K562 (cell line): ENCODE measurements around the gene SGK1. TPM values are rescaled to one million over a fixed set of nuclear protein-coding genes. Genes with fewer than 3 reads are reported as not detected.
A peak's percentile ranks its signal among the peaks of the same experiment; 100 is the strongest.

Experiments
- BCL6 ChIP-seq: fragments of 250-450 bp; sonication (Bioruptor Pico); IDR thresholded peaks from 2 replicates; pipeline ENCODE4 v1.4.0; 2020
- BCLAF1 ChIP-seq, 2 experiments: fragments of 450-650 bp in 1 of 2; IDR thresholded peaks; 2 replicates each; pipeline ENCODE4 v1.6.1; 2011 to 2017; ENCODE audit warnings: low read depth in 2 of 2, antibody characterized with exemption in 1 of 2, borderline replicate concordance in 1 of 2, low read length in 1 of 2, mild to moderate bottlenecking in 1 of 2, mixed read lengths in 1 of 2; ENCODE audit not compliant: control insufficient read depth in 1 of 2
- CEBPZ ChIP-seq: fragments of 150-350 bp; IDR thresholded peaks from 2 replicates; pipeline ENCODE4 v1.6.1; 2014; ENCODE audit warnings: low read depth, mild to moderate bottlenecking, low read length, borderline replicate concordance
- HDAC6 ChIP-seq: IDR thresholded peaks from 2 replicates; pipeline ENCODE4 v1.6.1; 2012; ENCODE audit warnings: low read depth, mild to moderate bottlenecking, control low read depth, inconsistent platforms, low read length, moderate library complexity
- HIVEP1 ChIP-seq: fragments of 250-450 bp; sonication (Bioruptor Pico); IDR thresholded peaks from 2 replicates; pipeline ENCODE4 v1.4.0; 2020; ENCODE audit warnings: mild to moderate bottlenecking
- IRF9 ChIP-seq: fragments of 450-650 bp; IDR thresholded peaks from 2 replicates; pipeline ENCODE4 v1.6.1; 2016; ENCODE audit warnings: missing biosample characterization, missing genetic modification characterization
- KAT2B ChIP-seq: IDR thresholded peaks from one replicate; pipeline ENCODE4 v1.6.1; 2012; ENCODE audit warnings: low read depth, mild to moderate bottlenecking, control low read depth, inconsistent platforms, low read length, moderate library complexity
- LCOR ChIP-seq: sonication (generic); formaldehyde crosslinking; IDR thresholded peaks from 2 replicates; pipeline ENCODE4 v1.8.0; 2022; ENCODE audit warnings: mild to moderate bottlenecking, missing genetic modification reagents
- MTA2 ChIP-seq: fragments of 450-650 bp; IDR thresholded peaks from 2 replicates; pipeline ENCODE4 v1.6.1; 2016; ENCODE audit warnings: low read depth
- PHF20 ChIP-seq: fragments of 450-650 bp; IDR thresholded peaks from 2 replicates; pipeline ENCODE4 v1.6.1; 2018; ENCODE audit not compliant: partially characterized antibody
- SAFB2 ChIP-seq: fragments of 200-400 bp; formaldehyde crosslinking; IDR thresholded peaks from 2 replicates; pipeline ENCODE4 v1.6.1; 2018; ENCODE audit warnings: borderline replicate concordance, low read length, low read depth, moderate library complexity; ENCODE audit not compliant: severe bottlenecking
- SMAD1 ChIP-seq: fragments of 150-350 bp; IDR thresholded peaks from 2 replicates; pipeline ENCODE4 v1.6.1; 2014; ENCODE audit warnings: low read length, low read depth; ENCODE audit not compliant: partially characterized antibody
- SMAD2 ChIP-seq: fragments of 150-350 bp; IDR thresholded peaks from 2 replicates; pipeline ENCODE4 v1.6.1; 2014; ENCODE audit warnings: low read depth, mild to moderate bottlenecking, low read length
- SRSF7 ChIP-seq: fragments of 200-400 bp; formaldehyde crosslinking; optimal IDR thresholded peaks from 2 replicates; pipeline ENCODE3; 2017; ENCODE audit warnings: mild to moderate bottlenecking, low read depth, low read length
- TEAD1 ChIP-seq, 2 experiments: fragments of 450-650 bp in 1 of 2; sonication (generic) in 1 of 2; formaldehyde crosslinking; IDR thresholded peaks; 2 replicates each; pipeline versions ENCODE4 v1.4.0 to v1.8.0; 2020 to 2022; ENCODE audit warnings: mild to moderate bottlenecking in 2 of 2, missing genetic modification reagents in 1 of 2
- THRAP3 ChIP-seq: fragments of 450-650 bp; IDR thresholded peaks from 2 replicates; pipeline ENCODE4 v1.6.1; 2016; ENCODE audit warnings: mild to moderate bottlenecking, inconsistent platforms, borderline replicate concordance
- VEZF1 ChIP-seq: fragments of 200-800 bp; sonication (Bioruptor generic); IDR thresholded peaks from 2 replicates; pipeline ENCODE4 v1.6.1; 2017; ENCODE audit warnings: missing genetic modification characterization, missing compliant biosample characterization
- ZBED1 ChIP-seq: IDR thresholded peaks from 2 replicates; pipeline ENCODE4 v1.6.1; 2014
- ZNF174 ChIP-seq: fragments of 250-450 bp; sonication (Bioruptor Pico); IDR thresholded peaks from 2 replicates; pipeline ENCODE4 v1.4.0; 2020; ENCODE audit warnings: mild to moderate bottlenecking
- polyA plus RNA-seq, 8 experiments: library from polyadenylated mRNA; depleted of rRNA in 4 of 8; stranded (reverse) in 5 of 8; unstranded in 3 of 8; fragments of >200 nt; fragmentation: Nextera tagmentation in 2 of 8; fragmentation: Illumina TruSeq in 1 of 8; extraction: Ambion mirVana in 2 of 8; extraction: Trizol in 1 of 8; gene quantifications; 2 replicates each; pipeline versions ENCODE4 v1.2.1 to v1.2.3, GENCODE V29; 2011 to 2014; ENCODE audit warnings: inconsistent platforms in 1 of 8, missing spikeins in 1 of 8
- total RNA-seq, 7 experiments: library from RNA; depleted of rRNA in 6 of 7; stranded (reverse); fragments of >200 nt in 6 of 7; fragmentation: Illumina TruSeq in 2 of 7; extraction: Trizol in 2 of 7; gene quantifications; 2 replicates each; pipeline versions ENCODE4 v1.2.1 to v1.2.3, GENCODE V29; 2011 to 2021; ENCODE audit warnings: low replicate concordance in 1 of 7

Gene SGK1
- total and polyA plus RNA-seq, 9 of the 15 experiments (the other 6 are each of a cell fraction or from before 2014, with no cell fraction given), result 3.5 to 7.2 (median 3.9) TPM

GRCh38 chr6:134195164-134195906 is 122.6 kb downstream of the SGK1 start (continued):
- TF ChIP-seq VEZF1 (peak; percentile 45; the same call in 1 of the 2 replicates), CEBPZ (no peak), MTA2 (peak; percentile 86), ZBED1 (no peak), HDAC6 (no peak), TEAD1 (CRISPR knock-in tag; IDR thresholded peaks at IDR 0.05) (peak in 1 of 2 experiments; percentile 24; a peak in 2 of 4 replicates), IRF9 (tag) (no peak), HIVEP1 (CRISPR knock-in tag) (no peak; the same call in 1 of the 2 replicates), BCLAF1 (IDR thresholded peaks at IDR 0.05; ENCODE audit: borderline replicate concordance in 1 of 2, control insufficient read depth in 1 of 2, low read depth in 2 of 2, low read length in 1 of 2) (no peak), THRAP3 (no peak), BCL6 (CRISPR knock-in tag) (no peak), KAT2B (no peak), SRSF7 (no peak), SAFB2 (no peak), SMAD1 (peak; percentile 74), LCOR (CRISPR knock-in tag) (peak; percentile 23; the same call in 1 of the 2 replicates), PHF20 (no peak), ZNF174 (CRISPR knock-in tag) (no peak), SMAD2 (no peak)
